ENCODE measurements around the gene CLTCL1. TPM values are rescaled to one million over a fixed set of nuclear protein-coding genes. Genes with fewer than 3 reads are reported as not detected.

The CLTCL1 gene
- total RNA-seq, 1 experiment from 2014 or later, result 7.1 TPM

DNA sequence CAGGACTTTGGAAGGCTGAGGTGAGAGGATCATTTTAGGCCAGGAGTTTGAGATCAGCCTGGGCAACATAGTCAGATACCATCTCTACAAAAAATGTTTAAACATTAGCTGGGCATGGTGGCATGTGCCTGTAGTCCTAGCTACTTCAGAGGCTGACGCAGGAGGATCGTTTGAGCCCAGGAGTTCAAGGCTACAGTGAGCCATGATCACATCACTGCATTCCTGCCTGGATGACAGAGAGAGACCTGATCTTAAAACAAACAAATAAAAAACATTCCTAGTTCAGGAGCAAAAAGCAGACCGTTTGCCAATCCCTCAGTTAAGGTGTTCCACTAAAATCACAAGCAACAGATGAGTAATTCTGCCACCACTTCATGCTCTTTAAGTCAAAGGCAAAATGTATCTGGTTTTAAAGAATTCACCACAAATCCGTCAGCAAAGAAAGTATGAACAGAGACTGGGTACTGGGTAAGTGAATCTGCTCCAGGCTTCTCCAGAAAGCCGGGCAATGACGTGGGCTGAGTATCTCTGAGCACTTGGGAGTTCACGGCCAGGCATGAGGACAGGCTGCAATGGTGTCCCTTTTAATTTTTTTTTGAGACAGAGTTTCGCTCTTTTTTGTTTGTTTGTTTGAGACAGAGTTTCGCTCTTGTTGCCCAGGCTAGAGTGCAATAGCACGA lies 19.5 kb downstream of the CLTCL1 start:
- ChIA-PET CTCF (no interaction called here), RAD21 (ENCODE audit: low non-redundant PET in 1 of 2, low total read pairs in 2 of 2, uncharacterized antibody in 2 of 2, unreplicated experiment in 2 of 2) (interaction anchor here in 1 of 2 experiments (0.6 kb wide), 1 partner anchor 509 kb away, joined by 7 read pairs; no protein-coding TSS in a partner anchor), POLR2A (no interaction called here)
- no peaks in the 10 kb centered on the region for H4K20me1 ChIP-seq (ENCODE audit: insufficient read depth)
- TF ChIP-seq ZNF274 (IDR thresholded peaks at IDR 0.05; ENCODE audit: low read depth, low read length), result no peak
- TF ChIP-seq POLR2A (IDR thresholded peaks at IDR 0.05; ENCODE audit: borderline replicate concordance, extremely low read depth, insufficient read depth, insufficient read length), result no peak
- no peak for TF ChIP-seq EGR1 (IDR thresholded peaks at IDR 0.05; ENCODE audit: low read depth)
- TF ChIP-seq RAD21 (IDR thresholded peaks at IDR 0.05; ENCODE audit: low read depth), result no peak
- TF ChIP-seq SIN3A (IDR thresholded peaks at IDR 0.05; ENCODE audit: low read depth), result no peak
- no peak for TF ChIP-seq EZH2phosphoT487 (IDR thresholded peaks at IDR 0.05; ENCODE audit: borderline replicate concordance)
- TF ChIP-seq, protein P1, sequence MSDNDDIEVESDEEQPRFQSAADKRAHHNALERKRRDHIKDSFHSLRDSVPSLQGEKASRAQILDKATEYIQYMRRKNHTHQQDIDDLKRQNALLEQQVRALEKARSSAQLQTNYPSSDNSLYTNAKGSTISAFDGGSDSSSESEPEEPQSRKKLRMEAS (IDR thresholded peaks at IDR 0.05), result no peak
- TF ChIP-seq, protein P2, sequence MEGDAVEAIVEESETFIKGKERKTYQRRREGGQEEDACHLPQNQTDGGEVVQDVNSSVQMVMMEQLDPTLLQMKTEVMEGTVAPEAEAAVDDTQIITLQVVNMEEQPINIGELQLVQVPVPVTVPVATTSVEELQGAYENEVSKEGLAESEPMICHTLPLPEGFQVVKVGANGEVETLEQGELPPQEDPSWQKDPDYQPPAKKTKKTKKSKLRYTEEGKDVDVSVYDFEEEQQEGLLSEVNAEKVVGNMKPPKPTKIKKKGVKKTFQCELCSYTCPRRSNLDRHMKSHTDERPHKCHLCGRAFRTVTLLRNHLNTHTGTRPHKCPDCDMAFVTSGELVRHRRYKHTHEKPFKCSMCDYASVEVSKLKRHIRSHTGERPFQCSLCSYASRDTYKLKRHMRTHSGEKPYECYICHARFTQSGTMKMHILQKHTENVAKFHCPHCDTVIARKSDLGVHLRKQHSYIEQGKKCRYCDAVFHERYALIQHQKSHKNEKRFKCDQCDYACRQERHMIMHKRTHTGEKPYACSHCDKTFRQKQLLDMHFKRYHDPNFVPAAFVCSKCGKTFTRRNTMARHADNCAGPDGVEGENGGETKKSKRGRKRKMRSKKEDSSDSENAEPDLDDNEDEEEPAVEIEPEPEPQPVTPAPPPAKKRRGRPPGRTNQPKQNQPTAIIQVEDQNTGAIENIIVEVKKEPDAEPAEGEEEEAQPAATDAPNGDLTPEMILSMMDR (IDR thresholded peaks at IDR 0.05 in 2 of 3, conservative IDR thresholded peaks at IDR 0.05 in 1 of 3; ENCODE audit: borderline replicate concordance in 1 of 3, insufficient read depth in 1 of 3, low read depth in 2 of 3, low read length in 2 of 3), result no peak
- no peak for TF ChIP-seq ELF1 (IDR thresholded peaks at IDR 0.05; ENCODE audit: borderline replicate concordance, low read depth)
- no peaks in the 10 kb centered on the region; a peak in 1 of 4 replicates for H3K9me3 ChIP-seq (ENCODE audit: control insufficient read depth in 1 of 2, insufficient read depth in 1 of 2, low read depth in 1 of 2, low read length in 2 of 2)
- no peaks in the 10 kb centered on the region for H3K4me1 ChIP-seq (ENCODE audit: control insufficient read depth in 1 of 2, insufficient read depth in 2 of 2, low read length in 2 of 2)
- H3K4me3 ChIP-seq (replicated peaks in 1 of 2; ENCODE audit: low read depth in 1 of 2, low read length in 2 of 2), result no peak overlapping the region
- no peak overlapping the region for H3K4me2 ChIP-seq (ENCODE audit: low read length)
- no peaks in the 10 kb centered on the region for H3K36me3 ChIP-seq (ENCODE audit: control insufficient read depth in 1 of 2, insufficient read depth in 2 of 2, low read length in 2 of 2)
- H2AFZ ChIP-seq (ENCODE audit: low read depth, low read length, poor library complexity, severe bottlenecking), result no peak overlapping the region
- no TSS peak for BruUV-seq (replicated peaks)
- no peaks in the 10 kb centered on the region for H3K27me3 ChIP-seq (ENCODE audit: insufficient read depth, low read length)
- H3K79me2 ChIP-seq (ENCODE audit: insufficient read depth, low read length), result no peaks in the 10 kb centered on the region
- DNase-seq (ENCODE audit: low read depth, low spot score) (no peak), ATAC-seq (no peak)
- H3K27ac ChIP-seq (ENCODE audit: low read depth, low read length), result no peak overlapping the region
- no peaks in the 10 kb centered on the region for H3K9me2 ChIP-seq (ENCODE audit: insufficient read depth)
- intact Hi-C loops (cut with micrococcal nuclease), result no loop called here
- H3K9ac ChIP-seq (ENCODE audit: low read length), result no peak overlapping the region
